SK-N-MC (cell line): ENCODE data around the gene SUGP1.

Source experiments
- EZH2 ChIP-seq: fragments of 200-600 bp; sonication (generic); IDR thresholded peaks from one replicate; pipeline ENCODE4 v1.6.1; 2017; ENCODE audit warnings: antibody characterized with exemption
- FOXP2 ChIP-seq: optimal IDR thresholded peaks from 2 replicates; pipeline ENCODE3; 2011; ENCODE audit warnings: mild to moderate bottlenecking, moderate library complexity; ENCODE audit not compliant: insufficient read depth; ENCODE audit errors: extremely low read length, control extremely low read depth
- POLR2AphosphoS5 ChIP-seq: IDR thresholded peaks from 2 replicates; pipeline ENCODE4 v1.6.1; 2012; ENCODE audit warnings: mild to moderate bottlenecking, low read depth, low read length, borderline replicate concordance

DNA sequence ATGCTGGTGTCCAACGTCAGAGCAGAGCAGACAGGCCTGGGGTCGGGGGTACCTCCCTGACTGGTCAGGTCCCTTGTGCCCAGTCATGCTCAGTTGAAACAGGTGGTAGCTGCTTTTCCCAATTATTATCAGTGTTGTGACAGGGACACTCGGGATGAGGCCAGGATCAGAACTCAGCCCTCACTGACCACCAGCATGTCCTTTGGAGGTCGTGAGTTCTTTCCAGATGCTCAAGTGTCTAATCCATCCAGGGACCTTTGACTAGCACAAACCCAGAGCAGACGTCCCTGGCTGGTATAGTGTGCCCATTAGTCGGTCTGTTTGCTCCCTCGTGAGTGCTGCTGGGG lies 22.7 kb upstream of the SUGP1 start:
- TF ChIP-seq POLR2AphosphoS5 (no peak), EZH2 (no peak), FOXP2 (no peak)
